Measurements from ENCODE around the gene ZCCHC2.

The ZCCHC2 gene

DNA sequence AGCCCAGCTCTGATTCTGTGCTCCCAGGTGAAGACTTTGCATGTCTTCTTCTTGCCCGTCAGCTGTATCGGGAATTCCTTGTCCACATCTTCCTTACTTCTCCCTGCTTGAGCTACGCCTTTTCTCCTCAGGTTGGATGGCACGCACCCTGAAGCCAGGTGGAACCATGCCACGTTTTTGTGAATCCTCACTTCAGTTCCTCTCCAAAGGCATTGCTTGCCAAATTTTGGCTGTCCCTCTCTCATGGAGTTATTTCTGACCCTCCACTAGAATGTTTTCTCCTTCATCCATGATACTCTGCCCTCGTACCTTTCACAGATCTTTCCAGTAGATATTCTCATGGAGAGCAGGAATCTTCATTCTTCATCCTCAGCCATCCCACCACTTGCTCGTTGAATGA, 20.2 kb downstream of the ZCCHC2 start:
- in situ Hi-C loops (cut with MboI; ENCODE audit: low pct_unique_long_range_greater_than_20kb, low sequenced_read_pairs, unreplicated experiment), result no loop called here
- TF ChIP-seq, protein P1, sequence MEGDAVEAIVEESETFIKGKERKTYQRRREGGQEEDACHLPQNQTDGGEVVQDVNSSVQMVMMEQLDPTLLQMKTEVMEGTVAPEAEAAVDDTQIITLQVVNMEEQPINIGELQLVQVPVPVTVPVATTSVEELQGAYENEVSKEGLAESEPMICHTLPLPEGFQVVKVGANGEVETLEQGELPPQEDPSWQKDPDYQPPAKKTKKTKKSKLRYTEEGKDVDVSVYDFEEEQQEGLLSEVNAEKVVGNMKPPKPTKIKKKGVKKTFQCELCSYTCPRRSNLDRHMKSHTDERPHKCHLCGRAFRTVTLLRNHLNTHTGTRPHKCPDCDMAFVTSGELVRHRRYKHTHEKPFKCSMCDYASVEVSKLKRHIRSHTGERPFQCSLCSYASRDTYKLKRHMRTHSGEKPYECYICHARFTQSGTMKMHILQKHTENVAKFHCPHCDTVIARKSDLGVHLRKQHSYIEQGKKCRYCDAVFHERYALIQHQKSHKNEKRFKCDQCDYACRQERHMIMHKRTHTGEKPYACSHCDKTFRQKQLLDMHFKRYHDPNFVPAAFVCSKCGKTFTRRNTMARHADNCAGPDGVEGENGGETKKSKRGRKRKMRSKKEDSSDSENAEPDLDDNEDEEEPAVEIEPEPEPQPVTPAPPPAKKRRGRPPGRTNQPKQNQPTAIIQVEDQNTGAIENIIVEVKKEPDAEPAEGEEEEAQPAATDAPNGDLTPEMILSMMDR (IDR thresholded peaks at IDR 0.05; ENCODE audit: extremely low read depth, insufficient read depth, missing control alignments), result no peak
- no peak for DNase-seq (ENCODE audit: low spot score)

DNA sequence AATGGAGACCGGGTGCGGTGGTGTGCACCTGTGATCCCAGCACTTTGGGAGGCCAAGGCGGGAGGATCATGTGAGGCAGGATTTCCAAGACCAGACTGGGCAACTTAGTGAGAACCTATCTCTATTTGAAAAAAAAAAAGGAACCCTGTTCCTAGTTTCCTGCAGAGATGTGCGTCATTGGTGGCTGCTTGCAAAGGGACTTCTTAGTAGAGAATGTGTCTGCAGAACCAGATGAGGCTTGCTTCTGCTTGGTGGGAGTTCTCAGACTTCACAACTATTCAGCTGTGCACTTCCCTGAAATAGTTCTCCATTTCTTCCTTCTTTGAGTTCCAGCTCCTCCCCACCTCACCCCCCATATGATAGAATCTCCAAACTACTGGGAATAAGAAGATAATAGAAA, 22.3 kb downstream of the ZCCHC2 start:
- in situ Hi-C loops (cut with MboI; ENCODE audit: low pct_unique_long_range_greater_than_20kb, low sequenced_read_pairs, unreplicated experiment), result no loop called here
- no peak for DNase-seq (ENCODE audit: low spot score)
- TF ChIP-seq, protein P1 (IDR thresholded peaks at IDR 0.05; ENCODE audit: extremely low read depth, insufficient read depth, missing control alignments), result no peak

DNA sequence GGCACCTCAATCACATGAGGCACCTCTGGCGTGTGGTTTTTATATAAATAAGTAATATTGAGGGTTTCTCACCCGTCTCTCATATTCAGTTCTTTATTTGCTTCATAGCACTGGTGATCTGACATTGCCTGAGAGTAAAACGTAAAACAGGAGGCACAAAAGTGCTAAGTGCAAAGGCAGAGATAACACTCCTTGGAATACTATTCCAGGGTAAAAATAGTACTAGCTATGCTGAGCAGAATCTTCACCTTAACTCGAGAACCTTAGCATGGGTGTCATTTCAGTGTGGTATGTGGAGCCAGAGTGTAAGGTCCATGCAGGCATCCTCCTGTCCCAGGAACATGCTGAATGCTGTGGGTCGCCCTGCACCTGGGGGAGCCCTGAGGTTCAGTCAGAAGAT, 26.9 kb downstream of the ZCCHC2 start:
- in situ Hi-C loops (cut with MboI; ENCODE audit: low pct_unique_long_range_greater_than_20kb, low sequenced_read_pairs, unreplicated experiment), result no loop called here
- TF ChIP-seq, protein P1 (IDR thresholded peaks at IDR 0.05; ENCODE audit: extremely low read depth, insufficient read depth, missing control alignments), result no peak
- no peak for DNase-seq (ENCODE audit: low spot score)

DNA sequence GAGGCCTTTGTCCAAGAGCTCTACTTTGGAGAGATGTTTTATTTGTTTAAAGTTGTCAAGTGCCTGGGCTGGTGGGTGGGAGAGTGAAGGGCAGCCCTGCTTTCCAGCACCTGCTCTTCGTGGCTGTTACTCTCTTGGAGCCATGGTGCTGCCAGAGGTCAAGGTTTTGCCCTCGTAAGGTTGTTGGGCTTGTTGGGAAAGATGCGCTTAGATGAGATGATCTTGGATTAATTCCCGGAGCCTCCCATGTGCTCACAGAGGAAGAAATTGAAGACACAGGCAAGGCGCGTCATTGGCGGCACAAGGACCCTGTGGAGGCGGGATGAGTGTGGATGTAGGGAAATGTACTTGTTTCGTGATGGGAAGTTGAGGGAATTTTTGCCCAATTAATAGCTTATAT, 27.9 kb downstream of the ZCCHC2 start:
- in situ Hi-C loops (cut with MboI; ENCODE audit: low pct_unique_long_range_greater_than_20kb, low sequenced_read_pairs, unreplicated experiment), result no loop called here
- DNase-seq (ENCODE audit: low spot score), result no peak
- TF ChIP-seq, protein P1 (IDR thresholded peaks at IDR 0.05; ENCODE audit: extremely low read depth, insufficient read depth, missing control alignments), result no peak

DNA sequence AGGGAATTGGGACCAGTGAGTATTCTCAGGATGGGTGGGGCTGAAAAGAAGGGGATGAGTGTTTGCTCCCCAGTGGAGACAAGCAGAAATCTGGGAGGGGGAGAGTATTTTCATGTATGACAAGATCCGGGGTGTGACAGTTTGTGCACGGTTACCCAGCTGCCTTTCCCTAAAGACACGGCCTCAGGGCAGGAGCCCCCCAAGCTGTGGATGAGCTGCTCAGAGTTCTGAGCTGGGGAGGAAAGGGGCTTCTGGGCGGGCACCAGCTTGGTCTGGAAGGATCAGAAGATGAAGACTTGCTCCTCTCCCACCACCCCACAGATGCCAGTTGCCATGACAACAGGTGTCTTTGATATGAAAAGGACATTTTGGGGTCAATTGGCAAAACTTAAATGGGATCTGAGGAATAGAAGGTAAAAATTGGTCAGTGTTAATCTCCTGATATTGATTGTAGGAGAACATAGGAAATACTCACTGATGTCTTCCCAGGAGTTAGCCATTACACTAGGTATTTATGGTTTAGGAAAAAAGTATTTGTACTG, 29.2 kb downstream of the ZCCHC2 start:
- no peak for DNase-seq (ENCODE audit: low spot score)
- TF ChIP-seq, protein P1 (IDR thresholded peaks at IDR 0.05; ENCODE audit: extremely low read depth, insufficient read depth, missing control alignments), result no peak
- in situ Hi-C loops (cut with MboI; ENCODE audit: low pct_unique_long_range_greater_than_20kb, low sequenced_read_pairs, unreplicated experiment), result no loop called here

DNA sequence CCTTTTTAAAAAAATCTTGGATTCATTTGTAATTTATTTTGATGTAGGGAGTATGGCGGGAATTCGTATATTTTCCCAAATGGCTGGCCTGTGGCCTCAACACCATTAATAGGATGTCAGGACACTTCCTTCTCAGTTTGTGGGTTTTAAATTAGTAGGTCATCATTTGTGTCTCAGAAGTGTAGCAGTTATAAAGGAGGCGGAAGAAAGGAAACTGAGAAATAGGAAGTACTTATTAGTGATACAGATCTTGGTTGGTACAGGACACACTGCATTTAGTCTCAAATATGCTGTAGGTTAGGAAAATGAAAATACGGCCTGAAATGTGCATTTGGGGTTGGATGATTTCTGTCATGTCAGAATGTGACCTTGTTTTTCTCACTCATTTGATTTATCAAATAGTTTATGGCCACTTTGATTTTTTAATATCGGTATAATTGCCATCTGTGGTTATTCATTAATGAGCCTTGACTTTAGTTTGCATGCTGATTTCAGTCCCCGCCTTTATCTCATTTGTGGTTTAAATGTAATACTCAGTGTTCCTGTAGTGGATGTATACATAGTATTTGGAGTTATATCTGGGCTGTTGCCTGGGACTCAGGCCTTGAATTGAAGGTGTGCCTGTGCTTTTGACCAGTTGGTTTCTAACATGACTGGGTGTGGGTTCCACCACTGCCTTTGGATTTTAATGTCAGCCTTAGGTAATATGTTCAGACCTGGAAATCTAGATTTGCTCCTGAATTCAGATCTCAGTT, 31.4 kb downstream of the ZCCHC2 start:
- in situ Hi-C loops (cut with MboI; ENCODE audit: low pct_unique_long_range_greater_than_20kb, low sequenced_read_pairs, unreplicated experiment), result no loop called here
- DNase-seq (ENCODE audit: low spot score), result no peak
- TF ChIP-seq, protein P1 (IDR thresholded peaks at IDR 0.05; ENCODE audit: extremely low read depth, insufficient read depth, missing control alignments), result no peak
